ENCODE results near the gene DRD4.

DRD4 gene

DNA sequence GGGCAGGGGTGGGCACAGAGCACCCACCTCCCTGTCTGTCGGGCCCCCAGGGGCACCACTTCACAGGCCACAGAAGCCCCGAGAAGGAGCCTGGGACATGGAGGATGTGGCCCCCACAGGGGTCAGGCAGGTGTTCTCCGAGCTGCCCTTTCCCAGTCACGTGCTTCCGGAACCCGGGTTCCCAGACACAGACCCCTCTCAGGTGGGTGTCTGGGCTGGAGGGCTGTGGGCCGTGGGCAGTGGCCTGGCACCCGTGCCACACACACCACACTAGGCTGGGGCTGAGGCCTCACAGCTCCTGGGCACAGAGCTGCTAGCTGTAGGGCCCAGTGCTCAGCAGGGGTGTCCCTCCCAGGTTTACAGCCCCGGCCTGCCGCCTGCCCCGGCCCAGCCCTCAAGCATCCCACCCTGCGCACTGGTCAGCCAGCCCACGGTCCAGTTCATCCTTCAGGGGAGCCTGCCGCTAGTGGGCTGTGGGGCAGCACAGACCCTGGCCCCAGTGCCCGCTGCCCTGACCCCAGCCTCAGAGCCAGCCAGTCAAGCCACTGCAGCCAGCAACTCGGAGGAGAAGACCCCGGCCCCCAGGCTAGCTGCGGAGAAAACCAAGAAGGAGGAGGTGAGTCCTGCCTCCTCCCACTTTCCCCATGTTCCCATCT, 26.8 kb upstream of the DRD4 start:
- DNase-seq (ENCODE audit: low read depth), result no peak

- DNase-seq (ENCODE audit: low read depth), result no peak
Observed at GRCh38 chr11:611001-611996, 25.8 kb upstream of the DRD4 start.

GRCh38 chr11:612201-612960, 24.7 kb upstream of the DRD4 start:
- no peak for DNase-seq (ENCODE audit: low read depth)

- DNase-seq (ENCODE audit: low read depth), result no peak
Observed at GRCh38 chr11:612961-613300, 24.1 kb upstream of the DRD4 start.

GRCh38 chr11:613369-613968, 23.6 kb upstream of the DRD4 start:
- peak; percentile 68 for DNase-seq (ENCODE audit: low read depth)

GRCh38 chr11:614021-614622, 22.9 kb upstream of the DRD4 start:
- no peak for DNase-seq (ENCODE audit: low read depth)

DNA sequence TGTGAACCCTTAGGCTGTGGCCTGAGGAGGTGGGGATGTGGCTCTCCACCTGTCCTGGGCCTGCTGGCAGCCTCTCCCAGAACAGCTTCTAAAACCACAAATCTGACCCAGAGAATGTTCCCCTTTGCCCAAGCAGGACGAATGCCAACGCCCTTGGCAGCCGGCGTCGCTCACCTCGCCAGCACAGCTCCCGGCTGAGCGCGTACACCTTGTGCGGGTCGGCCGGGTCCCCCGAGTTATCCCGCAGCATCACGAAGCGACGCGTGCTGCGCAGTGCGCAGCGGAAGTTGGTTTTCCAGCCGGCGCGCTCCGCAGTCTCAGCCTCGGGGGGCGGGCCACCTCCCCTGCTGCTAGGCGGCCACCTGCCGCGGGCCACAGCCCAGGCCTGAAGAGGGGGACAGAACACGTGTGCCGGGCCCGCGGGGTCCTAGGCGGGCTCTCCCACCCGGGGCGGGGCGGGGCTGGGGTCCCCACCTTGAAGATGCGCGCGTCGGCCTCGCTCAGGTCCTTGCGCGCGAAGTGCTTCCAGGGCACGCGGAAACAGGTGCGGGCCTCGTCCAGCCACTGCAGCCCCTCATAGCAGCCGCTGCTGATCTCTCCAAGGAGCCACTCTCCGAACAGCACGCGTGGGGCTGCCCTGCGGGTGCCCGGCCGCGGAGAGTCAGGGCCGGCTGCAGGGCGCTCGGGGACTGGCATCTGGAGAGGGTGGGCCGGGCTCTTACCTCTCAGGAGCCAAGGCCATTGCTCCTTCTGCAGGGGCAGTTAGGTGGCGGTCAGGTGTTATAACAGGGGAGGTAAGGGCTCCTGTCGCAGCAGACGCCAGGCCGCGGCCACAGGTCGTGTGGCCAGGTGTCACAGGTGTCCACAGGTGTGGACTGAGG, 22.2 kb upstream of the DRD4 start:
- DNase-seq (ENCODE audit: low read depth), result no peak

- peak; percentile 76 for DNase-seq (ENCODE audit: low read depth)
Observed at GRCh38 chr11:615504-616319, 21.4 kb upstream of the DRD4 start, which contains the start of gene IRF7. TSS of gene IRF7 (minus strand) at chr11:615950. CDS start at chr11:615364, 586 bp downstream.

- no peak for DNase-seq (ENCODE audit: low read depth)
Observed at GRCh38 chr11:616320-617198, 20.5 kb upstream of the DRD4 start.

DNA sequence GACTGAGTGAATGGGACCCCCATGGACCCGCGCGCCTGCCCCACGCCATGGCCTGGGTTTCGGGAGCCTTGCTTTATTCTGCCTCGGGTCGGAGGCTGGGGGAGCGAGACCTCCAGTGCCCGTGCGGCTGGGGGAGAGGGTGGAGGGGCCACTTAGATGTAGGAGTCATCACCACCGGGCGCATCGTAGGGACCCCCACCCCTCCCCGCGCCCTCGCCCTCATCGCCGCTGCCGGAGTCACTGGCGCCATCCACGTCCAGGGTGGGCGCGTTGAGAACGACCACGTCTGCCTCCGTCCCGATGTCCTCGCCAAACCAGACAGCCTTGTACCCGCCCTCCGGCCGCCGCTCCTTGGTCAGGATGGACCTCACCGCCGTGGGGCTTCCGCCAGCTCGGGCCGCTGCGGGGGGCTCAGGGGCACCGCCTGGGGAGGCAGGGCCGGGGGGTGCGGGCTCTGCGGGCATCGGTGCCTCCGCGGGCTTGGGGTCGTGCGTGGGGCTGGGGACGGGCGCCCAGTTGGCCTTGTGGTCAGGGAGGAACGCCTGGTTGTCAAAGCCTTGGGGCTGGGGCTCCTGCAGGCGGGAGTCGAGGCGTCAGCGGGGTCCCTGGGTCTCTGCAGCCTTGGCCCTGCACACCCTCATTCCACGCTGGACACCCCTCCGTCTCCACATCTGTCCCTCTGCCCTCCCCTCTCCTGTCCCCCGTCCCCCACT, 19.7 kb upstream of the DRD4 start:
- no peak for DNase-seq (ENCODE audit: low read depth)

GRCh38 chr11:617912-618682, 19.0 kb upstream of the DRD4 start:
- DNase-seq (ENCODE audit: low read depth), result no peak

DNA sequence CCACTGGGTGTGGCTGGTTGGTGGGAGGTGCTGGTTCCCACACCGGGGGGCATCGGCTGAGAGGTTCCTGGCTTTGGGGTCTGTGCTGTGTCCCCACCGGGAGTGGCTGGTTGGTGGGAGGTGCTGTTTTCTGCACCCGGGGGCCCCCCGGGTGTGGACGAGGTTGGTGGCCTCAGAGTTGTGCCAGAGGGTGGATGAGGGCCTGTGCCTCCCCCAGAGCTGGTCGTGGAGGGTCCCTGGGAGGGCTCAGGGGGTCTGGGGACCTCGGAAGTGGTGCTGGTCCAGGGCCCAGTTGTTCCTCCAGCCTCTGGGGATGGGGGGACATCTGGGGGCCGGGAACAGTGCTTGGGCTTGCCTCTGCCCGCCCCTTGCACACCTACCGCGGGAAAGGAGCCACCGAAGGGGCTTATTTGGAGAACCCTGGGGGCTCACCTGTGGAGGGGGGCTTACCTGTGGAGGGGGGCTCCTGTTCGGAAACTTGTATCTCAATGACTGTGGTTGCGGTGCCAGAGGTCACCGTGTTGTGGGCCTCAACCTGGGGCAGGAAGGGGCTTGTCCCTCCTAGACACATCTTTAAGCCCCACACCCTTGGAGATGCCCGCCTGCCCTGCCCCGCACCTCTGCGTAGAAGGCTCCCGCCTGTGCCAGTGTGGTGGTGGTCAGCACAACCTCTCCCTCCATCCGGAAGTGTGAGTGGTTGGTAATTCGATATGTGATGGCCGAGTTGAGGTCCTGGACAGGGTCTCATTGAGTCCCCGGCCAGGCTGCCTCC, 18.0 kb upstream of the DRD4 start:
- DNase-seq (ENCODE audit: low read depth), result no peak

GRCh38 chr11:619628-620050, 17.4 kb upstream of the DRD4 start:
- DNase-seq (ENCODE audit: low read depth), result no peak

GRCh38 chr11:620201-620600, 16.9 kb upstream of the DRD4 start:
- DNase-seq (ENCODE audit: low read depth), result no peak

DNA sequence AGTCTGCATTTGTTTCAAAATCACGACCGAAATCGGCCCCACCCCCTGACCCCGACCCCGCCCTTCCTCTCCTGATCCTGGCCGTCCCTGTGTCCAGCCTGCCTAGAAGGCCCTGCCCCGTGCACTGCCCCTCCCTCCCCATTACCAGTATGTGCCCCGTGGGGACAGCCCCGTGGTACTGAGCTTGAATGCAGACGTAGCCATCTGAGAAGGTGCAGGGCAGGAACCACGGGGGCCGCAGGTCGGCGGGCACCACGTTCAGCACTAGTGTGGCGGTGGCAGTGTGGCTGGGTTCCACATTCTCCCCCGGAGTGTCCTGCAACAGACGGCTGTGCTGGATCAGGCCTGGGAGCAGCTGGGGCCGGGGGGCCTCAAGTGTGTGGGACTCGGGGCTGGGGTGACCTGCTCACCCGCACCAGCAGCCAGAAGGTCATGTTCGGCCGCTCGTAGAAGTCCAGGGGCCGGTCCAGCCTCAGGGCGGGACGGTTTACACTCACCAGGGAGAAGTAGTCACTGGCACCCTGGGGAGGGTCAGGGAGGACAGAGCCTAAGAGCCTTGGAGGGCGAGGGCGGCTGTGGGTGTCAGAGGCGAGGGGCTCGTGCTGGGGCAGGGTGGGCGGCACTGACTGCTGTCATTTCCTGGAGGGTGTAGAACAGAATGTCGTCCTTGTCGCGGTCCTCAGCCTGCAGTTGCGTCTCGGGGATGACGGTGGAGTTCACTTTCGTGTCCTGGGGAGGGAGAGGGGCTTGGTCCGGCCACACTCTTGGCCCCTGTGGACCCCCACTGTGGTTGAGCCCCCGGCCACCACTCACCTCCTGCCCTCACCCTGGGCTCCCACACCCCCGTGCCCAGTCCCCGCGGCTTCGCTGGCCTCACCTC, 15.9 kb upstream of the DRD4 start:
- DNase-seq (ENCODE audit: low read depth), result no peak

GRCh38 chr11:621838-622237, 15.2 kb upstream of the DRD4 start:
- no peak for DNase-seq (ENCODE audit: low read depth)
